Spinal cord (tissue), 10 donors: Measurements from ENCODE around the gene SLC25A23. TPM values are rescaled to one million over a fixed set of nuclear protein-coding genes. Genes with fewer than 3 reads are reported as not detected.
A peak's percentile ranks its signal among the peaks of the same experiment; 100 is the strongest.
"Not testable (repeated sequence)": the region's sequence is repeated elsewhere in the genome, so short reads cannot be mapped to it uniquely, and the experiment has no call there.

Experiments
- DNase-seq, 6 donors: peaks; one replicate each; pipeline versions ENCODE4 v3.0.0 to v3.0.0-alpha.2; 2013 to 2015; ENCODE audit warnings: low spot score in 6 of 6, low read depth in 4 of 6
- H3K27ac ChIP-seq: one replicate; pipeline ENCODE4 v1.5.1; 2013; ENCODE audit warnings: low read depth, low read length, control low read depth
- H3K27me3 ChIP-seq: one replicate; pipeline ENCODE4 v1.6.1; 2013; ENCODE audit warnings: low read length; ENCODE audit not compliant: control insufficient read depth, insufficient read depth
- H3K36me3 ChIP-seq: one replicate; pipeline ENCODE4 v1.6.1; 2013; ENCODE audit warnings: low read length; ENCODE audit not compliant: control insufficient read depth, insufficient read depth
- H3K4me1 ChIP-seq: one replicate; pipeline ENCODE4 v1.6.1; 2013; ENCODE audit warnings: low read length; ENCODE audit not compliant: control insufficient read depth, insufficient read depth
- H3K4me3 ChIP-seq: one replicate; pipeline ENCODE4 v1.5.1; 2013; ENCODE audit warnings: low read depth, low read length, control low read depth
- H3K9me3 ChIP-seq: one replicate; pipeline ENCODE4 v1.6.1; 2013; ENCODE audit warnings: low read length; ENCODE audit not compliant: control insufficient read depth, insufficient read depth
- WGBS: methylation state at CpG from one replicate; pipeline ENCODE4 v1.1.5; 2013; ENCODE audit warnings: missing lambda C conversion rate; ENCODE audit not compliant: insufficient coverage; 5-methylcytosine and 5-hydroxymethylcytosine counted together
- polyA plus RNA-seq, 2 donors: library from polyadenylated mRNA; unstranded; fragments of 120-200 nt; gene quantifications; one replicate each; pipeline ENCODE4 v1.2.1, GENCODE V29; 2013; ENCODE audit not compliant: insufficient read length in 2 of 2
- total RNA-seq, 2 donors: library from RNA; depleted of rRNA in 1 of 2; stranded (reverse); fragments of 120-200 nt in 1 of 2; fragments of >200 nt in 1 of 2; gene quantifications; one replicate each; pipeline versions ENCODE4 v1.2.3 to v1.2.4, GENCODE V29; 2013 to 2014
- donor health status: healthy.

SLC25A23 gene
- total and polyA plus RNA-seq, 4 donors: 57.9 to 220 (median 108) TPM

- H3K4me1 ChIP-seq: peaks cover 4% of the 10 kb centered on the region
- no CpG with 5 or more reads among the region's 6 CpGs for WGBS
- DNase-seq: no peak
- H3K4me3 ChIP-seq: no peak overlapping the region
- H3K9me3 ChIP-seq: no peaks in the 10 kb centered on the region
- H3K27me3 ChIP-seq: no peaks in the 10 kb centered on the region
- no peak overlapping the region for H3K27ac ChIP-seq
- peaks cover 23% of the 10 kb centered on the region for H3K36me3 ChIP-seq
Observed at GRCh38 chr19:6409346-6409745, 50.2 kb downstream of the SLC25A23 start.

GRCh38 chr19:6406401-6406800 is 53.2 kb downstream of the SLC25A23 start:
- WGBS: 90% methylated on average over 3 of the region's 5 CpGs
- Histone ChIP-seq H3K36me3 (no peaks in the 10 kb centered on the region), H3K4me3 (no peak overlapping the region), H3K27ac (no peak overlapping the region), H3K9me3 (no peaks in the 10 kb centered on the region), H3K27me3 (no peaks in the 10 kb centered on the region), H3K4me1 (peaks cover 17% of the 10 kb centered on the region)
- DNase-seq: no peak

DNA sequence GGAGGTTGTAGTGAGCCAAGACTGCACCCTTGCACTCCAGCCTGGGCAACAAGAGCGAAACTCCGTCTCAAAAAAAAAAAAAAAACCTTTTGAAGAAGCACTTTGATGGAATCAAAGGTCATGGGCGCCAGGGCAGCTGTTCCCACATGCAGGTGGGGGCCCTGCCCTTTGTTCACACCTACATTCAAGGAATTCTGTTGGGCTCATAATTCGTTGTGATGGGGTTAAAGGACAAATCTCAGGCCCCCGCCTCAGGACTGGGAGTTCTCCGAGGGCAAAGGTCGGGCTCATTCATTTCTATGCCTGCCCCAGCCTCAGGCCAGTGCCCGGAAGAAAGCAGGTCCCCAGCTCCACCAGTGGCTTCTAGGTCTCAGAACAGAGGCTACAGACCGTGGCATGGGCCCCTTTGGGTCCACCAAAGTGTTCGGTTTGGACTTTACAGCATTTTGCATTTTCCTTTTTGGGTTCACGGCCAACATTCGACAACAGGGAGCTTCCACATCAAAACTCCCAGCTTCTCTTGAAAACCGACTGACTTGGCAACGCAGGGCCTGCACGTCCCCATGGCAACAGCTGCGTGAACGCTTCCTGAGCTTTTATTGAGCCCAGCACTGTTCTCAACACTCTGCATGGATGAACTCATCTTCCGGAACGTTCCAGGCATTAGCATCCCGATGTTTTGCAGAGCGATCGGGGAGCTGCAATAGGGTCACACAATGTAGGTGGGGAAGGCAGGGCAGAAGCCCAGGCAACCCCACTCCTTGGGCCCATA is 56.6 kb downstream of the SLC25A23 start:
- Histone ChIP-seq H3K9me3 (no peaks in the 10 kb centered on the region), H3K4me1 (peaks cover 17% of the 10 kb centered on the region), H3K27me3 (no peaks in the 10 kb centered on the region), H3K27ac (peak overlapping the region; percentile 78), H3K4me3 (no peak overlapping the region), H3K36me3 (no peaks in the 10 kb centered on the region)
- 9% methylated on average over 19 of the region's 22 CpGs for WGBS
- peak; percentile 71 to 98 (median 82) for DNase-seq

DNA sequence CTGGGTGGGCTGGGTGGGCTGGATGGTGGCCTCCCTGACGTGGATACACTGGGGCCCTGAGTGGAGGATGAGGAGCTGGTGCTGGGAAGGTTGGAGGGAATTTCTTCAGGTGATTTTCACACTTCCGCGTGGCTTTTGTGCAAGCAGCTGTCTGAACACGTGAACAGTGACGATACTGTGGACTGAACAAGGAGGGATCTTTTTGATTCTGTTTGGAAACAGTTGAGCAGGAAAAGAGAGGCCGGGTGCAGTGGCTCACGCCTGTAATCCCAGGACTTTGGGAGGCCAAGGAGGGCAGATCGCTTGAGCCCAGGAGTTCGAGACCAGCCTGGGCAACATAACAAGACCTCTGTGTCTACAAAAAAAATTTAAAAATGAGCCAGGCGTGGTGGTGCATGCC is 57.5 kb downstream of the SLC25A23 start:
- H3K4me3 ChIP-seq: no peak overlapping the region
- H3K27me3 ChIP-seq: no peaks in the 10 kb centered on the region
- no peak for DNase-seq
- H3K27ac ChIP-seq: no peak overlapping the region
- no peaks in the 10 kb centered on the region for H3K9me3 ChIP-seq
- no peaks in the 10 kb centered on the region for H3K36me3 ChIP-seq
- 77% methylated on average over 7 of the region's 10 CpGs for WGBS
- H3K4me1 ChIP-seq: peaks cover 17% of the 10 kb centered on the region

DNA sequence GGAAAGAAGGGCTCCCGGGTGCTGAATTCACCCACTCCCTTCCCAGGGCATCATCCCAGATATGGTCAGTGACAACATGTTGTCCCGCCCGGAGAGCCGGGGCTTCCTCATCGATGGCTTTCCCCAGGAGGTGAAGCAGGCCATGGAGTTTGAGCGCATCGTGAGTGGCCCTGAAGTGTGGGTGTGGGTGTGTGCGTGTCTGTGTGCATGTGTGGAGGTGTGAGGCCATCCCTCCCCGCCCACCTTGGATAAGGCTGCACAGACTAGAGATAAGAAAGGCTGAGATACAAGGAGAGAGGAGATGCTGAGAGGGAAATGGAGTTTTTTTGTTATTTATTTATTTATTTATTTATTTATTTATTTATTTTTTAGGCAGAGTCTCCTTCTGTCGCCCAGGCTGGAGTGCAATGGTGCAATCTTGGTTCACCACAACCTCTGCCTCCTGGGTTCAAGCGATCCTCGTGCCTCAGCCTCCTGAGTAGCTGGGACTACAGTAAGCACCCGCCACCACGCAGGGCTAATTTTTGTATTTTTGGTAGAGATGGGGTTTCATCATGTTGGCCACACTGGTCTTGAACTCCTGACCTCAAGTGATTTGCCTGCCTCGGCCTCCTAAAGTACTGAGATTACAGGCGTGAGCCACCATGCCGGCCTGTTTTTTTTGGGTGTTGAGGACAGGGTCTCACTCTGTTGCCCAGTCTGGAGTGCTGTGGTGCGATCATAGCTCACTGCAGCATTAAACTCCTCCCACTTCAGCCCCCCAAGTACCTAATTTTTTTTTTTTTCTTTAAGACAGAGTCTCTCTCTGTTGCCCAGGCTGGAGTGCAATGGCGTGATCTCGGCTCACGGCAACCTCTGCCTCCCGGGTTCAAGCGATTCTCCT is 59.3 kb downstream of the SLC25A23 start:
- not testable (repeated sequence) for DNase-seq, H3K36me3 ChIP-seq, H3K27me3 ChIP-seq, H3K4me3 ChIP-seq, H3K27ac ChIP-seq, H3K9me3 ChIP-seq
- peaks cover 17% of the 10 kb centered on the region for H3K4me1 ChIP-seq
- WGBS: 95% methylated on average over 17 of the region's 23 CpGs

DNA sequence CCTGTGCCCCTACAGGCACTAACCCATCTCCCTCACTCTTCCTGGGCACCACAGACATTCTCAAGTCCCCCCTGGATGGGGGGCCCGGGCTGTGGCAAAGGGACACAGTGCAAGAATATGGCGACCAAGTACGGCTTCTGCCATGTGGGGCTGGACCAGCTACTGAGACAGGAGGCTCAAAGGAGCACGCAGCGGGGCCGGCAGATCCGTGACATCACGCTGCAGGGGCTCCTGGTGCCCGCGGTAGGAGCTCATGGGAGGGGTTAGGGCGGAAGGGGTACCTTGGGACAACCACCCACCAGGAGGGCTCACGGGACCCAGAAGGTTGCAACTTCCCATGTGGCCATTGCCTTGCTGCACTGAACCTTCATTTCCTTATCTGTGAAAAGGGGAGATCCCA is 63.3 kb downstream of the SLC25A23 start:
- no peaks in the 10 kb centered on the region for H3K27me3 ChIP-seq
- H3K36me3 ChIP-seq: peaks cover 3% of the 10 kb centered on the region
- no peak overlapping the region for H3K27ac ChIP-seq
- no peak overlapping the region for H3K4me3 ChIP-seq
- 91% methylated on average over 12 of the region's 12 CpGs for WGBS
- DNase-seq: no peak
- H3K4me1 ChIP-seq: peaks cover 18% of the 10 kb centered on the region
- H3K9me3 ChIP-seq: no peaks in the 10 kb centered on the region

DNA sequence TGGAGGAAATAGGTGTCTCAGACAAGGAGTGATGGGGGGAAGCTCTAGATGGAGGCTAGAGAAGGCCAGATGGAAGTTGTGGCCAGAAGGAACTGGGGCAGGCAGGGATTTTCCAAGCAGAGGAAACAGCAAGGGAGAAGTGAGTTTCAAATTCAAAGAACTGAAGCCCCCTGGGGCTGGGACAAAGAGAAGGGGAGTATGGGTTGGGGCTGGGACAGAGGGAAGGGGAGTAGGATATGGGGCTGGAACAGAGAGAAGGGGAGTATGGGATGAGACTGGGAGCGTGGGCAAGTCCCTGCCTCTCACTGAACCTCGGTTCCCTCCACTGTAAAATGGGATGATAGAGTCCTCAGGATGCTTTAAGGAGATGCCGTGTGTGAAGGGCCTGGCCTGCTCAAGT is 64.8 kb downstream of the SLC25A23 start:
- Histone ChIP-seq H3K4me3 (no peak overlapping the region), H3K4me1 (peaks cover 18% of the 10 kb centered on the region), H3K36me3 (peaks cover 17% of the 10 kb centered on the region), H3K9me3 (no peaks in the 10 kb centered on the region), H3K27ac (no peak overlapping the region), H3K27me3 (no peaks in the 10 kb centered on the region)
- DNase-seq: no peak
- WGBS: 75% methylated on average over 2 of the region's 3 CpGs

- Histone ChIP-seq H3K4me1 (peaks cover 18% of the 10 kb centered on the region), H3K36me3 (peaks cover 26% of the 10 kb centered on the region), H3K27ac (peak overlapping the region; percentile 98), H3K4me3 (peak overlapping the region; percentile 83), H3K27me3 (no peaks in the 10 kb centered on the region), H3K9me3 (no peaks in the 10 kb centered on the region)
- DNase-seq: no peak
- WGBS: 8% methylated on average over 10 of the region's 14 CpGs
Observed at GRCh38 chr19:6393983-6394412, 65.6 kb downstream of the SLC25A23 start.

DNA sequence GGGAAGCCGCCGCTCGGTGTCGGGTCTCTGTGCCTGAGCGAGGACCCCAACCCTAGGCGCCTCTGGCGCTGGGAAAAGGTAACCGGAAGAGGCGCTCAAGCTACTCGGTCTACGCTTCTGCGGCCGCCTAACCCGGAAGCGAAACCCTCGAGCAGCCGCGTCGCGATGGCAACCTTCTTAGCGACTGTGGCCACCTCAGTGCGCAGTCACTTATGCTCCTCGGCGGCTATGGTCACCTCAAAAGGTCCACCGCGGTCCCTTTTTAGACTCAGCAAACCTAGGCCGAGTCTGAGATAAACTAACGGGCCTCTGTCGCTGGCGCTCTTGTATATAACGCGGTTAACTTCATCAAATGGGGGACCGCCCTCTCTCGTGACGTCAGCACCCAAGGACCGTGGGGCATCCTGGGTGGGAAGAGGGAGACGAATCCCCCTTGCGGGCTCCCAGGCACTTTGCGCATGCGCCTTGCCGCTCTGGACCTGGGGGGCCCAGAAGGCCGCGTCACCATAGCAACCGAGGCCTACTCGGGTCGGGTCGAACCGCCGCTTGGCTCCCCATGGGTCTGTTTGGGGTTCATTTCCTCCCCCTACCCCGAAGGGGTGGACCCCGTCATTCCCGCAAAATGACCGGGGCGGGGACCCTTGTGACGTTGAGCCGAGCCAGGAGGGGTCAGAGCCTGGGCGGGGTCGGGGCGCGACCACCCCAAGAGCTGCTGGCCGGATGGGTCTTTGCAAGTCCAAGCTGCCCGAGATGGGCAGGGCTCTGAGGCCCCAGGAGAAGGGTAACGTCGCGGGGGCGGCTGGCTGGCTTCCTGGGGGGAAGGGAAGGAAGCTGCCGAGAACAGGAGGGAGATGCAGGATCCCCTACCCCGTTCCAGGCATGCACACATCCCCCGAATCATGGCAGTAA is 66.3 kb downstream of the SLC25A23 start, which contains the start of gene GTF2F1:
Gene GTF2F1, minus strand, starts transcription at position 91 of the 909 bp plus-strand sequence. CDS start 169 bp downstream, outside the sequence.
- H3K9me3 ChIP-seq: no peaks in the 10 kb centered on the region
- H3K36me3 ChIP-seq: peaks cover 32% of the 10 kb centered on the region
- H3K27me3 ChIP-seq: no peaks in the 10 kb centered on the region
- under 1% methylated on average over 68 of the region's 69 CpGs for WGBS
- H3K27ac ChIP-seq: peak within 1 kb of the TSS; percentile 98
- DNase-seq: peak; percentile 97 to 99 (median 98)
- H3K4me1 ChIP-seq: peaks cover 18% of the 10 kb centered on the region
- H3K4me3 ChIP-seq: peak within 1 kb of the TSS; percentile 83
